ENCODE results near the gene HVCN1.
A peak's percentile ranks its signal among the peaks of the same experiment; 100 is the strongest.
"Not testable (repeated sequence)": the region's sequence is repeated elsewhere in the genome, so short reads cannot be mapped to it uniquely, and the experiment has no call there.

Gene HVCN1

GRCh38 chr12:110636516-110636915 is 52.4 kb downstream of the HVCN1 start:
- no peaks in the 10 kb centered on the region for H3K9me3 Mint-ChIP-seq (ENCODE audit: low read depth)
- peaks cover 8% of the 10 kb centered on the region for H3K36me3 Mint-ChIP-seq
- H3K4me1 Mint-ChIP-seq (ENCODE audit: low read depth) = peaks cover 28% of the 10 kb centered on the region
- no peak overlapping the region for H3K27ac Mint-ChIP-seq
- no peaks in the 10 kb centered on the region for H3K27me3 Mint-ChIP-seq
- H3K4me3 Mint-ChIP-seq = no peak overlapping the region

- H3K4me3 Mint-ChIP-seq = no peak overlapping the region
- H3K4me1 Mint-ChIP-seq (ENCODE audit: low read depth) = peaks cover 28% of the 10 kb centered on the region
- no peak overlapping the region for H3K27ac Mint-ChIP-seq
- H3K36me3 Mint-ChIP-seq = peaks cover 9% of the 10 kb centered on the region
- H3K27me3 Mint-ChIP-seq = no peaks in the 10 kb centered on the region
- no peaks in the 10 kb centered on the region for H3K9me3 Mint-ChIP-seq (ENCODE audit: low read depth)
These were observed 53.9 kb downstream of the HVCN1 start for GRCh38 chr12:110635055-110635454.

GRCh38 chr12:110627500-110628195 is 61.3 kb downstream of the HVCN1 start:
- Mint-ChIP-seq H3K4me3 (no peak overlapping the region), H3K9me3 (ENCODE audit: low read depth) (no peaks in the 10 kb centered on the region), H3K36me3 (peaks cover 15% of the 10 kb centered on the region), H3K4me1 (ENCODE audit: low read depth) (peaks cover 16% of the 10 kb centered on the region), H3K27ac (peak overlapping the region; percentile 66), H3K27me3 (no peaks in the 10 kb centered on the region)

GRCh38 chr12:110622582-110622981 is 66.3 kb downstream of the HVCN1 start:
- no peaks in the 10 kb centered on the region for H3K36me3 Mint-ChIP-seq
- no peak overlapping the region for H3K27ac Mint-ChIP-seq
- no peaks in the 10 kb centered on the region for H3K27me3 Mint-ChIP-seq
- peaks cover 19% of the 10 kb centered on the region for H3K4me1 Mint-ChIP-seq (ENCODE audit: low read depth)
- H3K4me3 Mint-ChIP-seq = no peak overlapping the region
- no peaks in the 10 kb centered on the region for H3K9me3 Mint-ChIP-seq (ENCODE audit: low read depth)

GRCh38 chr12:110619534-110619953 is 69.4 kb downstream of the HVCN1 start:
- no peaks in the 10 kb centered on the region for H3K27me3 Mint-ChIP-seq
- H3K27ac Mint-ChIP-seq = peak overlapping the region; percentile 61
- peaks cover 9% of the 10 kb centered on the region for H3K4me1 Mint-ChIP-seq (ENCODE audit: low read depth)
- no peaks in the 10 kb centered on the region for H3K9me3 Mint-ChIP-seq (ENCODE audit: low read depth)
- peaks cover 3% of the 10 kb centered on the region for H3K36me3 Mint-ChIP-seq
- H3K4me3 Mint-ChIP-seq = peak overlapping the region; percentile 46

GRCh38 chr12:110616471-110617115 is 72.3 kb downstream of the HVCN1 start:
- H3K9me3 Mint-ChIP-seq (ENCODE audit: low read depth) = no peaks in the 10 kb centered on the region
- H3K27ac Mint-ChIP-seq = no peak overlapping the region
- H3K4me1 Mint-ChIP-seq (ENCODE audit: low read depth) = peaks cover 12% of the 10 kb centered on the region
- H3K4me3 Mint-ChIP-seq = no peak overlapping the region
- peaks cover 3% of the 10 kb centered on the region for H3K36me3 Mint-ChIP-seq
- no peaks in the 10 kb centered on the region for H3K27me3 Mint-ChIP-seq

- Mint-ChIP-seq H3K36me3 (peaks cover 3% of the 10 kb centered on the region), H3K4me3 (peak overlapping the region; percentile 35), H3K27me3 (no peaks in the 10 kb centered on the region), H3K27ac (no peak overlapping the region), H3K9me3 (ENCODE audit: low read depth) (no peaks in the 10 kb centered on the region), H3K4me1 (ENCODE audit: low read depth) (peaks cover 12% of the 10 kb centered on the region)
These were observed 73.7 kb downstream of the HVCN1 start for GRCh38 chr12:110615171-110615570.

GRCh38 chr12:110613771-110614684 is 74.9 kb downstream of the HVCN1 start, which contains the start of gene TCTN1:
Gene TCTN1 (plus strand): TSS chr12:110614129. CDS start chr12:110614183, 54 bp downstream.
- peaks cover 4% of the 10 kb centered on the region for H3K4me1 Mint-ChIP-seq (ENCODE audit: low read depth)
- H3K9me3 Mint-ChIP-seq (ENCODE audit: low read depth) = no peaks in the 10 kb centered on the region
- peak within 1 kb of the TSS; percentile 81 for H3K27ac Mint-ChIP-seq
- peak within 1 kb of the TSS; percentile 85 for H3K4me3 Mint-ChIP-seq
- H3K36me3 Mint-ChIP-seq = peaks cover 3% of the 10 kb centered on the region
- H3K27me3 Mint-ChIP-seq = no peaks in the 10 kb centered on the region

- peaks cover 4% of the 10 kb centered on the region for H3K4me1 Mint-ChIP-seq (ENCODE audit: low read depth)
- H3K4me3 Mint-ChIP-seq = peak overlapping the region; percentile 85
- peak overlapping the region; percentile 81 for H3K27ac Mint-ChIP-seq
- no peaks in the 10 kb centered on the region for H3K27me3 Mint-ChIP-seq
- peaks cover 3% of the 10 kb centered on the region for H3K36me3 Mint-ChIP-seq
- no peaks in the 10 kb centered on the region for H3K9me3 Mint-ChIP-seq (ENCODE audit: low read depth)
These were observed 75.7 kb downstream of the HVCN1 start for GRCh38 chr12:110613071-110613770.

- peaks cover 12% of the 10 kb centered on the region for H3K4me1 Mint-ChIP-seq (ENCODE audit: low read depth)
- H3K27ac Mint-ChIP-seq = peak overlapping the region; percentile 64
- H3K9me3 Mint-ChIP-seq (ENCODE audit: low read depth) = no peaks in the 10 kb centered on the region
- H3K36me3 Mint-ChIP-seq = no peaks in the 10 kb centered on the region
- no peaks in the 10 kb centered on the region for H3K27me3 Mint-ChIP-seq
- peak overlapping the region; percentile 82 for H3K4me3 Mint-ChIP-seq
These were observed 82.7 kb downstream of the HVCN1 start for GRCh38 chr12:110606253-110606611.

GRCh38 chr12:110602085-110602814 is 86.7 kb downstream of the HVCN1 start:
- H3K4me1 Mint-ChIP-seq (ENCODE audit: low read depth) = peaks cover 18% of the 10 kb centered on the region

GRCh38 chr12:110600254-110600653 is 88.7 kb downstream of the HVCN1 start:
- no peaks in the 10 kb centered on the region for H3K9me3 Mint-ChIP-seq (ENCODE audit: low read depth)
- peaks cover 12% of the 10 kb centered on the region for H3K4me1 Mint-ChIP-seq (ENCODE audit: low read depth)
- H3K4me3 Mint-ChIP-seq = no peak overlapping the region
- H3K27ac Mint-ChIP-seq = no peak overlapping the region
- H3K36me3 Mint-ChIP-seq = no peaks in the 10 kb centered on the region
- H3K27me3 Mint-ChIP-seq = no peaks in the 10 kb centered on the region

More at GRCh38 chr12:110602085-110602814, 86.7 kb downstream of the HVCN1 start:
- H3K4me3 Mint-ChIP-seq; H3K27me3 Mint-ChIP-seq; H3K9me3 Mint-ChIP-seq (ENCODE audit: low read depth); H3K36me3 Mint-ChIP-seq: not testable (repeated sequence)
- peak overlapping the region; percentile 46 for H3K27ac Mint-ChIP-seq

GRCh38 chr12:110599334-110599733 is 89.6 kb downstream of the HVCN1 start:
- H3K4me3 Mint-ChIP-seq = no peak overlapping the region
- H3K4me1 Mint-ChIP-seq (ENCODE audit: low read depth) = peaks cover 10% of the 10 kb centered on the region
- no peaks in the 10 kb centered on the region for H3K36me3 Mint-ChIP-seq
- no peaks in the 10 kb centered on the region for H3K9me3 Mint-ChIP-seq (ENCODE audit: low read depth)
- no peaks in the 10 kb centered on the region for H3K27me3 Mint-ChIP-seq
- H3K27ac Mint-ChIP-seq = no peak overlapping the region
